GM12875 (cell line): Measurements from ENCODE around the gene C1QA.

Experiments
- H3K4me3 ChIP-seq: one replicate; pipeline ENCODE4 v1.5.1; 2011; ENCODE audit warnings: low read depth, low read length, control low read depth
- CTCF ChIP-seq: IDR thresholded peaks from 2 replicates; pipeline ENCODE4 v1.5.1; 2011; ENCODE audit warnings: low read depth, mild to moderate bottlenecking, control low read depth, inconsistent platforms, low read length, moderate library complexity, borderline replicate concordance; ENCODE audit not compliant: insufficient read depth

Gene C1QA

DNA sequence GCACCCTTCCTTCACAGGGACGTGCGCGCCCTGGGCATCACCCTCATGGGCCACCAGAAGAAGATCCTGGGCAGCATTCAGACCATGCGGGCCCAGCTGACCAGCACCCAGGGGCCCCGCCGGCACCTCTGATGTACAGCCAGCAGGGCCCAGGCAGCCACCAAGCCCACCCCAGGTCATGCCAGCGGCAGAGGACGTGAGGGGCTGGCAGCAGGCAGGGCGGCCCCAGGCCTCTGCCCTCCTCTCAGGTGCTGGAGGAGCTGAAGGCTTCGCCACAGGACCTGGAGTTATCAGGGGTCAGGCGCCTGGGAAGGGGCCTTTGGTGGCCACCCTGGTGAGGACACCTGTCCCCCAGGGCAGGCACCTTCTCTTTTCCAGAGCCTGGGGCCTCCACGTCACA, 34.8 kb upstream of the C1QA start:
- no peak overlapping the region for H3K4me3 ChIP-seq
- no peak for TF ChIP-seq CTCF

GRCh38 chr1:22602060-22602740, 34.2 kb upstream of the C1QA start:
- no peak overlapping the region for H3K4me3 ChIP-seq
- TF ChIP-seq CTCF, result no peak

DNA sequence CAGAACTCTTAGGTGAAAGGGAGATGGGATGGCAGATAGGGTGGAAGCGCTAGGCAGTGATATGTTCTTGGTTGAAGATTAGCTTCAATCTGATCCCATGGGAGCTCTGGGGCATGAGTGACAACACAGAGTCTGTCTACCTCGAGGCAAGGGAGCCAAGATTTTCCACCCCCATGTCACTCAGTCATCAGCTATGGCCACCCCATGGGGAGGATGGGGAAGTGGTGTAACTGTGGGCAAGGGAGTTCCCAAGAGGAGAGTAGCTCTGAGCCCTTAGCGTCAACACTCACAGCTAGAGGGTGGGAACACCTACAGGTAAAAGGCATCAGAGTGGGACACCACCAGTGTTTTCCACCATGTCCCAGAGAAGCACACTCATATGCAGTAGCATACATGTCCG, 30.3 kb upstream of the C1QA start:
- no peak overlapping the region for H3K4me3 ChIP-seq
- TF ChIP-seq CTCF, result no peak

GRCh38 chr1:22607154-22607553, 29.3 kb upstream of the C1QA start:
- TF ChIP-seq CTCF, result no peak
- no peak overlapping the region for H3K4me3 ChIP-seq

- no peak overlapping the region for H3K4me3 ChIP-seq
- no peak for TF ChIP-seq CTCF
Measured at GRCh38 chr1:22608361-22608760, 28.1 kb upstream of the C1QA start.

GRCh38 chr1:22609291-22609690, 27.1 kb upstream of the C1QA start:
- H3K4me3 ChIP-seq, result no peak overlapping the region
- TF ChIP-seq CTCF, result no peak

DNA sequence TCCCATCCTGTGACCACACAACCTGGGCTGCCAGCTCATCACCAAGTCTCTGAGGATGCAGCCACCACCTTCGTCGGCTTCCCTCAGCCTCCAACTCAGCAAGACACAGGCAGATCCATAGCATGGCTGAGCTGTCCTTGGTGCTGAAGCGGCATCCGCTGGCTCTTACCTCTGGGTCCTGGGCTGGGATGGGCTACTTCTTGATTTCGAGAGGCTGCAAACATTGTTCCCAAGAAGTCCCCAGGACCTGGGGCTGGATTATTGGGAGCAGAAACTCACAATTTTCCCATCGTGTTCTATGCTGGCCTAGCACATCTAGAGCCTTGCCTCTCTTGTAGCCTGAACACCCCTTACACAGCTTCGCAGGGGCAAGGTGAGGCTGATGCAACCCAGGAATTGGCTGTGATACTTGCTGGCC, 24.9 kb upstream of the C1QA start:
- no peak overlapping the region for H3K4me3 ChIP-seq
- TF ChIP-seq CTCF, result no peak
